Measurements from ENCODE around the gene KRT5.

The KRT5 gene

DNA sequence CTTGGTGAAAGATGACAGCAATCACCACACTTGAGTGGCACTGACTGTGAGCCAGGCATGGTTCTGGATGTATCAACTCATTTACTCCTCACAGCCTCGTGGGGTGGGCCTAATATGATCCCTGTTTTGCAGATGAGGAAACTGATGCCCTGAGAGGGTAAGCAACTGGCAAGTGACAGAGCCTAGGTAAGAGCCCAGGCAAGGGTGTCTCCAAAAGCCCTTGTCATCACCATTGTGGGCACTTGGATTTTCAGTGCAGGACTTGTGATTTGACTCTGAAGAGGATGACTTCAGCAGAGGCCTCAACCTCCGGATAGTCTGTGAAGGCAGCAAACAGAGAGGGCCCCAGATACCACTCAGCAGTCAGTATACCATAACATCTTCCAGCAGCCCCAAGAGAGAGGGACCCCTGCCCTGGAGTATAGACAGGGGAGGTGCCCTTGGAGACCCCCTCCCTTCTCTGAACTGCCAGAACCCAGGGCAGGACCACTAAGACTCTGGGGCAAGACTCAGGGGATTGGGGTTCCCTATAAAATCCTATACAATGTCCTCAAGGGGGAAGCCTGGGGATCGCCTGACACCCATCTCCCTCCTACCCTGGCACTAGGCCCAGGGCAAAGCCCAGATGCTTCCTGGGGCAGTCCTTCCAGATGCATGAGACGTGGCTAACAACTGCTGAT lies 7.1 kb upstream of the KRT5 start:
- no peak for DNase-seq (ENCODE audit: low read depth)
- TF ChIP-seq, protein P1, sequence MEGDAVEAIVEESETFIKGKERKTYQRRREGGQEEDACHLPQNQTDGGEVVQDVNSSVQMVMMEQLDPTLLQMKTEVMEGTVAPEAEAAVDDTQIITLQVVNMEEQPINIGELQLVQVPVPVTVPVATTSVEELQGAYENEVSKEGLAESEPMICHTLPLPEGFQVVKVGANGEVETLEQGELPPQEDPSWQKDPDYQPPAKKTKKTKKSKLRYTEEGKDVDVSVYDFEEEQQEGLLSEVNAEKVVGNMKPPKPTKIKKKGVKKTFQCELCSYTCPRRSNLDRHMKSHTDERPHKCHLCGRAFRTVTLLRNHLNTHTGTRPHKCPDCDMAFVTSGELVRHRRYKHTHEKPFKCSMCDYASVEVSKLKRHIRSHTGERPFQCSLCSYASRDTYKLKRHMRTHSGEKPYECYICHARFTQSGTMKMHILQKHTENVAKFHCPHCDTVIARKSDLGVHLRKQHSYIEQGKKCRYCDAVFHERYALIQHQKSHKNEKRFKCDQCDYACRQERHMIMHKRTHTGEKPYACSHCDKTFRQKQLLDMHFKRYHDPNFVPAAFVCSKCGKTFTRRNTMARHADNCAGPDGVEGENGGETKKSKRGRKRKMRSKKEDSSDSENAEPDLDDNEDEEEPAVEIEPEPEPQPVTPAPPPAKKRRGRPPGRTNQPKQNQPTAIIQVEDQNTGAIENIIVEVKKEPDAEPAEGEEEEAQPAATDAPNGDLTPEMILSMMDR (IDR thresholded peaks at IDR 0.05; ENCODE audit: control insufficient read depth, extremely low read depth, insufficient read depth) = no peak
- no peak overlapping the region for H3K4me3 ChIP-seq (ENCODE audit: low read depth, low read length)

DNA sequence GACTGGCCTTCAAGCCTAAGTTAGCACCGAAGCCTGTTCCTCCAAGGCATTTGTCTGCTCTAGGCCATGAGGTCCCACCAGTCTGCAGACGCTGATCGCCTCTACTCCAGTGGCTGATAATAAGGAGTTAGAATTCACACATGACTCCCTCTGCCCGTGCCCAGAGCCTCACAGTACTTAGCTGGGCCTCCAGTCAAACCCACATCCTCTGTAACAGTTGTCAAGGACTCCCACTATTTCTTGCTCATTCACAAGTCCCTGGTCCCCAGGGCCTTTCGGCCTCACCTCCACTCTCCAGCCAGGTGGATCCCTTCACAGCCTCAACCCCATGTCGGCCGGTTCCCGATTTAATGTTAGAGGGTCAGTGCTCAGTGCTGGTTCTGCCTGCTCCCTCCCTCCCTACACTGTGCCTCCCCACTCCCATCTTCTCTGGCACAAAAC lies 6.3 kb upstream of the KRT5 start:
- no peak overlapping the region for H3K4me3 ChIP-seq (ENCODE audit: low read depth, low read length)
- no peak for DNase-seq (ENCODE audit: low read depth)
- TF ChIP-seq, protein P1 (IDR thresholded peaks at IDR 0.05; ENCODE audit: control insufficient read depth, extremely low read depth, insufficient read depth) = no peak

DNA sequence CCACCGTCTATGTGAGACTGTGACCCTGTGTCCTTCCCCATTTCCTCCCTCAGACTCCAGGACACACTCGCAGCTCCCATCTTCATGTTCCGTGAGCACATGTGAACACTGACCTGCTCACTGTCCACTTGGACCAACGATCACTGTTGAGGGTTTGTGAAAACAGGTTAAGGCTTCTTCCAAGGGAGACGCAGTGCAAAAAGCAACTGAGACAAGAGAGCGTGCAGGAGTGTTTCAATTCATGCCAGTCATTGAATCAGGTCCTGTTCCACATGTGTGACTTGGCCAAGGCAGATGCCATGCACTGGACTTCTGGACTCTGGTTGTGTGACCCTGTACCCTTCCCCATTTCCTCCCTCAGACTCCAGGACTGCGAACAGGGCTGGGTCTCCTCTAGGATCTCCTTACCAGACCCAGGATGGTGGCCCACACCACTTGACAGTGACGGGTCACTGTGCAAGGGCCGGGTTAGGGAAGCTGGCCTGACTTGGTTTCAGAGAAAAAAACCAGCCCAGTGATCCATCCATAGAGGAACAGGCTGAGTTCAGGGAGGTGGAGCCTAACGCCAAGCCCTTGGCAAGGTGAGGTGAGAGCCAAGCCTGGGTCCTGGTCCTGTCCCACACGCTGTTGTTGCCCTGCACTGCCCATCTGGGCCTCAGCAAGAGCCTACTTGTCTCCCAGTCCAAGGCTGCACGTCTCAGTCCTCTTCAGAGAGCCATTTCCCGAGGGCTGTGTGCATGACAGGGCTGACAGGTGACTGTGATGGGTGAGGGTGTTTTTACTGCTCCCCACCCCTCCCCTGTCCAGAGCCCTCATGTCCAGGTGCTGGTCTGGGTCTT lies 5.7 kb upstream of the KRT5 start:
- TF ChIP-seq, protein P1 (IDR thresholded peaks at IDR 0.05; ENCODE audit: control insufficient read depth, extremely low read depth, insufficient read depth) = no peak
- no peak for DNase-seq (ENCODE audit: low read depth)
- no peak overlapping the region for H3K4me3 ChIP-seq (ENCODE audit: low read depth, low read length)

DNA sequence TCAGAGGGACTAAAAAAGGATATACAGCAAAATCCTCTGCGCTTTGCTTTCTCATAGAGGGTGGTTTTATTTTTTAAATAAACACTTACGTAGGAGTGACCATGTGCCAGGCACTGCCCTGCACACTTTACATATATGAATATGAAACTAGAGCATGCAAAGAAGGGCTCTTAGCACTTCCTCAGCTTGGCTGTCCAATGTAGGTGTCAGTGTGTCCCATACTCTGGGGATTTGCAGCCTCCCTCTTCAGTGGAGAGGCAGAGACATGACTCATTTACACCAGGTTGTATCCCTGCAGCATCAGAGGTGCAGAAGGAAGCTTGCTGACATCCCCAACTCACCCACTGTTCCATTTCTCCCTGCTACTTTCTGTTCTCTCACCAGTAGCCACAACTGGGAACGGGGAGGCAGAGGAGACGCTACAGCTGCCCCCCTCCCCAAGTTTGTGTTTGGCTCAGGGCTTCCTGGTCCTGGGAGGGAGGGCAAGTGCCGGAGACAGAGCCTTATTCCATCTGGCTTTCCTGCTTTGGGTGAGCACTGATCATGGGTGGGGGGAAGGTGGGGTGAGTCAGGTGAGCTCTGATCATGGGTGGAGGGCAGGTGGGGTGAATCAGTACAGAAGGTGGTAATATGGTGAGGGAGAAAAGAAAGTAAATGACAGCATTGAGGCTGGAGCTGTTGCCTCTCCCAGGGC lies 4.9 kb upstream of the KRT5 start:
- H3K4me3 ChIP-seq (ENCODE audit: low read depth, low read length) = no peak overlapping the region
- TF ChIP-seq, protein P1 (IDR thresholded peaks at IDR 0.05; ENCODE audit: control insufficient read depth, extremely low read depth, insufficient read depth) = no peak
- DNase-seq (ENCODE audit: low read depth) = no peak

DNA sequence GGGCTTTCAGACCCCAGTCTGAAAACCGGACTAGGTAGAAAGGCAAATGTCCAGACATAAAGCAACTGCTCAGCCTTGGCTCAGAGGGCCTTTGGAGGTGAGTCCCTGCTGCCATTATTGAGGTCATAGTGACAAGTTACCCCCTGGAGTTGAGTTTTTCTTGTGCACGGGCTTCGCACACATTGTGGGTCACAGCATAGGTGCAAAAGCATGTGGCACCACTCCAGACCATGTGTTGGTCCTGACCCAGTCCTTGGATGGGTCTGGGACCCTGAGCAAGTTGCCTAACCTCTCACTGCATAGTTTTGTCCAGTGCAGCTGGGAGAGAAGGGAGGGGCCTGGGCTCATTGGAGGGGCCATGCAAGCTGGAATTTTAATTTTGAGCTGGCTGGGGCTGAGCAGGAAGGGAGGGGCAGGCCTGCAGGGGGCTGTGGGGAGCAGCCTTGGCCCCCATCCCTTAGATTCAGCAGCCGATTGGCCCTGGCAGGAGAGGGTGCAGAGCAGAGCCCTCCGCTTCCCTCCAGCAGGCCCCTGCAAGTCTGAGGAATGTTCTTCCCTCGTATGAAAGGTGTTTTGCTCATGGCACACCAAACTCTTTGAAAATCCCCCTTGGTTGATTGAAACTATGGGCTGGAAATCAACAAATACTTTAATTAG lies 4.2 kb upstream of the KRT5 start:
- TF ChIP-seq, protein P1 (IDR thresholded peaks at IDR 0.05; ENCODE audit: control insufficient read depth, extremely low read depth, insufficient read depth) = no peak

DNA sequence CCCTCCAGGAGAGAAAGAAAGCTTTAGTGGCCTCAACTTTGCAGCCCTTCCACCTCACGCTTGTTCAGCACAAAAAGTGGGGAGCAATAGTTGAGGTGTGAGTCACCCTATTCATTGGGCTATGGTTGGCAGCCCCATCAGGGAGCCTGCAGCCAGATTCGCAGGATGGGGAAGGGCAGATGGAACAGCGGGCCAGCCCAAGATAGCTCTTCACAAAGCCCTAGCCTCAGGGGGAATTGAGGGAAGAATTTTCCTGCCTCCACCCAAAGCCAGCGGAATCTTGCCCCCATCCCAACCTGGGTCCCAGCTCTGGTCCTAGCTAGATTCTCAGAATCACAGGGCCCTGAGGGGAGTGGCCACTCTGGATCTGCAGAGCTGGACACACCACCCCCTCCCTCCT lies 3.6 kb upstream of the KRT5 start:
- H3K4me3 ChIP-seq (ENCODE audit: low read depth, low read length) = no peak overlapping the region
- no peak for DNase-seq (ENCODE audit: low read depth)
- TF ChIP-seq, protein P1 (IDR thresholded peaks at IDR 0.05; ENCODE audit: control insufficient read depth, extremely low read depth, insufficient read depth) = no peak

More for the DNA sequence above, 4.2 kb upstream of the KRT5 start:
- no peak overlapping the region for H3K4me3 ChIP-seq (ENCODE audit: low read depth, low read length)
- no peak for DNase-seq (ENCODE audit: low read depth)
